LoVo (cell line): ENCODE measurements around the gene SPIRE2.
"Not testable (repeated sequence)": the region's sequence is repeated elsewhere in the genome, so short reads cannot be mapped to it uniquely, and the experiment has no call there.

Experiments used
- DNase-seq: peaks from one replicate; pipeline ENCODE4 v3.0.0-alpha.2; 2016; ENCODE audit warnings: low spot score

SPIRE2 gene

GRCh38 chr16:89898201-89898967 is 70.1 kb downstream of the SPIRE2 start:
- no peak for DNase-seq

GRCh38 chr16:89899879-89900481 is 71.7 kb downstream of the SPIRE2 start:
- no peak for DNase-seq

GRCh38 chr16:89900885-89901284 is 72.6 kb downstream of the SPIRE2 start:
- DNase-seq, result no peak

GRCh38 chr16:89902980-89903379 is 74.7 kb downstream of the SPIRE2 start:
- no peak for DNase-seq

- no peak for DNase-seq
Measured at GRCh38 chr16:89903908-89904515, 75.7 kb downstream of the SPIRE2 start.

GRCh38 chr16:89904606-89905510 is 76.6 kb downstream of the SPIRE2 start:
- no peak for DNase-seq

- no peak for DNase-seq
Measured at GRCh38 chr16:89905511-89906139, 77.3 kb downstream of the SPIRE2 start.

- no peak for DNase-seq
Measured at GRCh38 chr16:89906140-89907025, 78.1 kb downstream of the SPIRE2 start.

GRCh38 chr16:89907055-89907814 is 79.0 kb downstream of the SPIRE2 start:
- no peak for DNase-seq

- DNase-seq, result no peak
Measured at GRCh38 chr16:89908236-89908635, 80.0 kb downstream of the SPIRE2 start.

- peak; percentile 49 for DNase-seq
Measured at GRCh38 chr16:89909777-89910716, 81.8 kb downstream of the SPIRE2 start.

- no peak for DNase-seq
Measured at GRCh38 chr16:89910717-89911354, 82.6 kb downstream of the SPIRE2 start.

- DNase-seq, result no peak
Measured at GRCh38 chr16:89911375-89911774, 83.1 kb downstream of the SPIRE2 start.

- no peak for DNase-seq
Measured at GRCh38 chr16:89912143-89912542, 83.9 kb downstream of the SPIRE2 start.

- DNase-seq, result no peak
Measured at GRCh38 chr16:89912627-89913026, 84.4 kb downstream of the SPIRE2 start.

- DNase-seq, result no peak
Measured at GRCh38 chr16:89913408-89914387, 85.4 kb downstream of the SPIRE2 start.

- DNase-seq, result not testable (repeated sequence)
Measured at GRCh38 chr16:89914642-89915285, 86.5 kb downstream of the SPIRE2 start.
